HCT116 (cell line): ENCODE results near the gene SLC44A5. TPM values are rescaled to one million over a fixed set of nuclear protein-coding genes. Genes with fewer than 3 reads are reported as not detected.

Source experiments
- ATAC-seq: fragments of 200-7000 bp; cut with Tn5 transposase; 2 replicates; pipeline ENCODE4 v1.9.1; 2020; ENCODE audit warnings: mild to moderate bottlenecking, moderate library complexity
- BruUV-seq: library from RNA; stranded (reverse); fragments of 400-500 nt; replicated peaks from 2 replicates; lab custom pipeline; 2021; lab: Mats Ljungman, UMichigan
- CTCF ChIA-PET: fragments of 300-600 bp; sonication (Branson Sonifier 250); formaldehyde crosslinking; loops from one replicate; lab custom pipeline; 2021; ENCODE audit warnings: antibody characterized with exemption; lab: Charles Lee
- POLR2A ChIA-PET: fragments of 300-600, 350-600 bp; sonication (Branson Sonifier 250); formaldehyde crosslinking; loops from one replicate; lab custom pipeline; 2021; ENCODE audit warnings: antibody characterized with exemption; lab: Charles Lee
- RAD21 ChIA-PET, 2 experiments: fragments of 300-600 bp; sonication (Branson Sonifier 250); formaldehyde crosslinking; loops; one replicate each; lab custom pipeline; 2023; ENCODE audit warnings: low total read pairs in 2 of 2; ENCODE audit not compliant: uncharacterized antibody in 2 of 2, unreplicated experiment in 2 of 2, low non-redundant PET in 1 of 2; lab: Charles Lee
- DNase-seq: peaks from one replicate; pipeline ENCODE4 v3.0.0-alpha.2; 2010; ENCODE audit warnings: low read depth, low spot score
- H2AFZ ChIP-seq: fragments of 200-600 bp; shearing (Covaris generic), sonication (generic); 2 replicates; pipeline ENCODE4 v1.6.1; 2017; ENCODE audit warnings: low read depth, mixed run types, mixed read lengths, antibody characterized with exemption, low read length; ENCODE audit not compliant: poor library complexity, severe bottlenecking
- H3K27ac ChIP-seq: 2 replicates; pipeline ENCODE4 v1.5.1; 2012; ENCODE audit warnings: low read depth, low read length
- H3K27me3 ChIP-seq: fragments of 200-600 bp; sonication (generic); 2 replicates; pipeline ENCODE4 v1.6.1; 2016; ENCODE audit warnings: mixed run types, low read length, mixed read lengths; ENCODE audit not compliant: insufficient read depth
- H3K36me3 ChIP-seq, 2 experiments: fragments of 200-500 bp in 1 of 2; fragments of 200-600 bp in 1 of 2; sonication (Bioruptor generic) in 1 of 2; sonication (generic) in 1 of 2; 2 replicates each; pipeline versions ENCODE4 v1.5.1 to v1.6.1; 2014 to 2016; ENCODE audit warnings: low read length in 2 of 2, inconsistent platforms in 1 of 2, mixed read lengths in 1 of 2, mixed run types in 1 of 2; ENCODE audit not compliant: insufficient read depth in 2 of 2, control insufficient read depth in 1 of 2
- H3K4me1 ChIP-seq, 2 experiments: fragments of 200-600 bp in 1 of 2; sonication (generic) in 1 of 2; 2 replicates each; pipeline versions ENCODE4 v1.5.1 to v1.6.1; 2012 to 2017; ENCODE audit warnings: low read length in 2 of 2, inconsistent platforms in 1 of 2, mild to moderate bottlenecking in 1 of 2, mixed read lengths in 1 of 2, mixed run types in 1 of 2, moderate library complexity in 1 of 2; ENCODE audit not compliant: insufficient read depth in 2 of 2, control insufficient read depth in 1 of 2
- H3K4me2 ChIP-seq: fragments of 200-600 bp; sonication (generic); 2 replicates; pipeline ENCODE4 v1.6.1; 2017; ENCODE audit warnings: mixed run types, low read length, mixed read lengths
- H3K4me3 ChIP-seq, 2 experiments: fragments of 200-600 bp in 1 of 2; sonication (generic) in 1 of 2; replicated peaks in 1 of 2; 2 replicates each; pipeline ENCODE4 v1.5.1; 2011 to 2016; ENCODE audit warnings: low read length in 2 of 2, control low read depth in 1 of 2, low read depth in 1 of 2, mild to moderate bottlenecking in 1 of 2, mixed read lengths in 1 of 2, mixed run types in 1 of 2
- H3K79me2 ChIP-seq: fragments of 200-600 bp; sonication (generic); 2 replicates; pipeline ENCODE4 v1.6.1; 2017; ENCODE audit warnings: mild to moderate bottlenecking, mixed run types, low read length, moderate library complexity, mixed read lengths; ENCODE audit not compliant: insufficient read depth
- H3K9ac ChIP-seq: fragments of 200-600 bp; sonication (generic); 2 replicates; pipeline ENCODE4 v1.6.1; 2016; ENCODE audit warnings: low read length, mixed read lengths
- H3K9me2 ChIP-seq: fragments of 200-600 bp; sonication (generic), shearing (Covaris generic); 2 replicates; pipeline ENCODE4 v1.6.1; 2017; ENCODE audit warnings: mixed run types, mild to moderate bottlenecking, moderate library complexity; ENCODE audit not compliant: insufficient read depth
- H3K9me3 ChIP-seq, 2 experiments: fragments of 200-500 bp in 1 of 2; fragments of 200-600 bp in 1 of 2; sonication (Bioruptor generic) in 1 of 2; sonication (generic) in 1 of 2; 2 replicates each; pipeline ENCODE4 v1.6.1; 2014 to 2017; ENCODE audit warnings: low read length in 2 of 2, mixed read lengths in 2 of 2, inconsistent platforms in 1 of 2, low read depth in 1 of 2, mild to moderate bottlenecking in 1 of 2, mixed run types in 1 of 2, moderate library complexity in 1 of 2; ENCODE audit not compliant: control insufficient read depth in 1 of 2, insufficient read depth in 1 of 2
- H4K20me1 ChIP-seq: fragments of 200-600 bp; sonication (generic), shearing (Covaris generic); 2 replicates; pipeline ENCODE4 v1.6.1; 2017; ENCODE audit warnings: mixed run types, mild to moderate bottlenecking, moderate library complexity; ENCODE audit not compliant: insufficient read depth
- CBX3 ChIP-seq: IDR thresholded peaks from 2 replicates; pipeline ENCODE4 v1.6.1; 2012; ENCODE audit warnings: low read depth
- CEBPB ChIP-seq: IDR thresholded peaks from 2 replicates; pipeline ENCODE4 v1.6.1; 2012; ENCODE audit warnings: low read depth
- EGR1 ChIP-seq: IDR thresholded peaks from 2 replicates; pipeline ENCODE4 v1.6.1; 2012; ENCODE audit warnings: low read depth
- ELF1 ChIP-seq: IDR thresholded peaks from 2 replicates; pipeline ENCODE4 v1.6.1; 2012; ENCODE audit warnings: low read depth, borderline replicate concordance
- EZH2 ChIP-seq: fragments of 200-600 bp; sonication (generic); IDR thresholded peaks from 2 replicates; pipeline ENCODE4 v1.6.1; 2017; ENCODE audit warnings: antibody characterized with exemption, mixed run types
- EZH2phosphoT487 ChIP-seq: fragments of 200-600 bp; IDR thresholded peaks from 2 replicates; pipeline ENCODE4 v1.6.1; 2018; ENCODE audit warnings: antibody characterized with exemption, borderline replicate concordance
- FOSL1 ChIP-seq: IDR thresholded peaks from 2 replicates; pipeline ENCODE4 v1.6.1; 2012; ENCODE audit warnings: low read depth
- JUND ChIP-seq: IDR thresholded peaks from 2 replicates; pipeline ENCODE4 v1.6.1; 2012
- POLR2A ChIP-seq: IDR thresholded peaks from 2 replicates; pipeline ENCODE4 v1.7.0; 2011; ENCODE audit warnings: borderline replicate concordance; ENCODE audit not compliant: insufficient read depth, insufficient read length; ENCODE audit errors: extremely low read depth
- POLR2AphosphoS5 ChIP-seq: IDR thresholded peaks from 2 replicates; pipeline ENCODE4 v1.6.1; 2011; ENCODE audit warnings: mild to moderate bottlenecking, low read depth, low read length, moderate library complexity
- RAD21 ChIP-seq: IDR thresholded peaks from 2 replicates; pipeline ENCODE4 v1.6.1; 2012; ENCODE audit warnings: low read depth, mild to moderate bottlenecking
- REST ChIP-seq: IDR thresholded peaks from 2 replicates; pipeline ENCODE4 v1.6.1; 2012; ENCODE audit warnings: low read depth
- SIN3A ChIP-seq: IDR thresholded peaks from 2 replicates; pipeline ENCODE4 v1.6.1; 2012; ENCODE audit warnings: low read depth
- SP1 ChIP-seq: IDR thresholded peaks from 2 replicates; pipeline ENCODE4 v1.6.1; 2012; ENCODE audit warnings: low read depth
- TCF7L2 ChIP-seq: IDR thresholded peaks from 2 replicates; pipeline ENCODE4 v1.7.0; 2011; ENCODE audit warnings: borderline replicate concordance, inconsistent platforms; ENCODE audit not compliant: insufficient read depth, insufficient read length; ENCODE audit errors: extremely low read depth
- YY1 ChIP-seq: IDR thresholded peaks from 2 replicates; pipeline ENCODE4 v1.6.1; 2011; ENCODE audit warnings: low read length, low read depth, moderate library complexity, mild to moderate bottlenecking; ENCODE audit not compliant: insufficient replicate concordance; ENCODE audit errors: extremely low read depth
- ZNF274 ChIP-seq: fragments of 200-500 bp; sonication (Bioruptor generic); IDR thresholded peaks from 2 replicates; pipeline ENCODE4 v1.6.1; 2014; ENCODE audit warnings: mild to moderate bottlenecking, low read depth, low read length, inconsistent platforms
- intact Hi-C: fragments of 100-400 bp; cut with micrococcal nuclease; formaldehyde crosslinking; loops from 2 replicates; pipeline ENCODE4 v1.10.0; 2022
- total RNA-seq: library from RNA; stranded (reverse); gene quantifications from one replicate; pipeline ENCODE4 v1.2.1, GENCODE V29; 2021; ENCODE audit not compliant: unreplicated experiment
- TF ChIP-seq, protein P1 (sequence below): IDR thresholded peaks from 2 replicates; pipeline ENCODE4 v1.6.1; 2011; ENCODE audit warnings: mild to moderate bottlenecking, low read length, moderate library complexity; ENCODE audit not compliant: insufficient replicate concordance; ENCODE audit errors: extremely low read depth
- TF ChIP-seq, protein P2 (sequence below), 3 experiments: fragments of 200-600 bp in 1 of 3; sonication (generic) in 1 of 3; IDR thresholded peaks in 2 of 3; conservative IDR thresholded peaks in 1 of 3; 2 replicates each; pipeline ENCODE4 v1.5.1; 2012 to 2017; ENCODE audit warnings: low read depth in 2 of 3, low read length in 2 of 3, antibody characterized with exemption in 1 of 3, borderline replicate concordance in 1 of 3, control low read depth in 1 of 3, mild to moderate bottlenecking in 1 of 3, mixed read lengths in 1 of 3, mixed run types in 1 of 3, moderate library complexity in 1 of 3; ENCODE audit not compliant: insufficient read depth in 1 of 3

Gene SLC44A5
- total RNA-seq, 1 experiment from 2014 or later, result 2.4 TPM

DNA sequence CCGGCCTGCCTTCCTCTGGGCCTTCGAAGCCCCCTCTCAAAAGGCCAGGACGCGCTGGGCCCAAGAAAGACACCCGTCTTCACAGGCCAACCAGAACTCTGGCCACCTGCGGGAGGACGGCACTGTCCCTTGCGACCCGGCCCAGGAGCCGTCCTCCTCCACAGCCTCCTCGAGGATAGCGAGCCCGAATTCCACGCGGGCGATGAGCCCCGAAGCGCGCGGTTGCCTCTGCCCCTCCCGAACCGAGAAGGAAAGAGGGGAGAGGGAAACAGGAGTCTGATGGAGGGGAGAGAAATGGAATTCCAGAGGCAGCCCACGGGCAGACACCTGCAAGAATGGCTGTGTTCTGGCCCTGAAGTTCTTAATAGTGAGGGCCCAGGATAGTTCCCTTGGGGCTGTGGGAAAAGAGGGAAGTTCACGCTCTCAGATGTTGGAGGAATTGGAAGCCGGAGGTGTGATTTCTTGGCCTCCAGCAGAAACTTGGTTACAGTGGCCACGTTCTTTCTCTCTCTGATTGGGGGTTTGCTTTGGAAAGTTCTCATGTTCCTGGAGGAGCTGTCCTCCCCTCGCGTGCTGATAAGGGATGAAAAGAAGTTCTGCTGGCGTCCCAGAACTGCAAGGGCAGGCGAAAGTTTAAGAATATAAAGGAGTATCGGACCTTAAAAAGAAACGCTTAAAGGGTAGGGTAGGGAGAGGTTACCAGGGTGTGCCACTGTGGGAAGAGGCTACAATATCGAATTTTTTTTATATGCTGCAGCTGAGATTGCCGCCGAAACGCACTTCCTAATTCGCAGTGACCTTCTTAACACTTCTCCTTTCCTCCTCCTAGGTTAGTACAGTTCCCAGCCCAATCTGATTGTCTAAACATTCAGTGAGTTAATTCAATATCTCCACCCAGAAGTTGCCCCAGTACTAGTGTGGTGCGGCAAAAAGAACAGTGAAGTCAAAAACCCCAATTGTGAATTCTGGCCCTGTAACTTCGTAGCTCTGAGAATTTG lies 5.8 kb upstream of the SLC44A5 start:
- POLR2A ChIA-PET, result no interaction called here
- no peak for DNase-seq
- intact Hi-C loops, result no loop called here
- peaks cover 3% of the 10 kb centered on the region; the same call in 1 of the 2 replicates for H3K9me2 ChIP-seq
- H3K4me2 ChIP-seq, result no peak overlapping the region
- no peaks in the 10 kb centered on the region for H3K9me3 ChIP-seq
- H4K20me1 ChIP-seq, result no peaks in the 10 kb centered on the region
- H3K27ac ChIP-seq, result no peak overlapping the region
- H3K4me1 ChIP-seq, result no peaks in the 10 kb centered on the region
- H3K27me3 ChIP-seq, result no peaks in the 10 kb centered on the region
- no peaks in the 10 kb centered on the region for H3K36me3 ChIP-seq
- no peak overlapping the region for H2AFZ ChIP-seq
- no peak overlapping the region for H3K4me3 ChIP-seq
- no TSS peak for BruUV-seq
- ATAC-seq, result no peak
- CTCF ChIA-PET, result no interaction called here
- RAD21 ChIA-PET, result no interaction called here
- no peaks in the 10 kb centered on the region for H3K79me2 ChIP-seq
- H3K9ac ChIP-seq, result no peak overlapping the region
- no peak for TF ChIP-seq YY1
- no peak for TF ChIP-seq JUND
- no peak for TF ChIP-seq CBX3
- TF ChIP-seq, protein P1, sequence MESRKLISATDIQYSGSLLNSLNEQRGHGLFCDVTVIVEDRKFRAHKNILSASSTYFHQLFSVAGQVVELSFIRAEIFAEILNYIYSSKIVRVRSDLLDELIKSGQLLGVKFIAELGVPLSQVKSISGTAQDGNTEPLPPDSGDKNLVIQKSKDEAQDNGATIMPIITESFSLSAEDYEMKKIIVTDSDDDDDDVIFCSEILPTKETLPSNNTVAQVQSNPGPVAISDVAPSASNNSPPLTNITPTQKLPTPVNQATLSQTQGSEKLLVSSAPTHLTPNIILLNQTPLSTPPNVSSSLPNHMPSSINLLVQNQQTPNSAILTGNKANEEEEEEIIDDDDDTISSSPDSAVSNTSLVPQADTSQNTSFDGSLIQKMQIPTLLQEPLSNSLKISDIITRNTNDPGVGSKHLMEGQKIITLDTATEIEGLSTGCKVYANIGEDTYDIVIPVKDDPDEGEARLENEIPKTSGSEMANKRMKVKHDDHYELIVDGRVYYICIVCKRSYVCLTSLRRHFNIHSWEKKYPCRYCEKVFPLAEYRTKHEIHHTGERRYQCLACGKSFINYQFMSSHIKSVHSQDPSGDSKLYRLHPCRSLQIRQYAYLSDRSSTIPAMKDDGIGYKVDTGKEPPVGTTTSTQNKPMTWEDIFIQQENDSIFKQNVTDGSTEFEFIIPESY, result no peak
- TF ChIP-seq POLR2AphosphoS5, result no peak
- no peak for TF ChIP-seq EGR1
- no peak for TF ChIP-seq ZNF274
- TF ChIP-seq FOSL1, result no peak
- no peak for TF ChIP-seq SP1
- no peak for TF ChIP-seq CEBPB
- TF ChIP-seq, protein P2, sequence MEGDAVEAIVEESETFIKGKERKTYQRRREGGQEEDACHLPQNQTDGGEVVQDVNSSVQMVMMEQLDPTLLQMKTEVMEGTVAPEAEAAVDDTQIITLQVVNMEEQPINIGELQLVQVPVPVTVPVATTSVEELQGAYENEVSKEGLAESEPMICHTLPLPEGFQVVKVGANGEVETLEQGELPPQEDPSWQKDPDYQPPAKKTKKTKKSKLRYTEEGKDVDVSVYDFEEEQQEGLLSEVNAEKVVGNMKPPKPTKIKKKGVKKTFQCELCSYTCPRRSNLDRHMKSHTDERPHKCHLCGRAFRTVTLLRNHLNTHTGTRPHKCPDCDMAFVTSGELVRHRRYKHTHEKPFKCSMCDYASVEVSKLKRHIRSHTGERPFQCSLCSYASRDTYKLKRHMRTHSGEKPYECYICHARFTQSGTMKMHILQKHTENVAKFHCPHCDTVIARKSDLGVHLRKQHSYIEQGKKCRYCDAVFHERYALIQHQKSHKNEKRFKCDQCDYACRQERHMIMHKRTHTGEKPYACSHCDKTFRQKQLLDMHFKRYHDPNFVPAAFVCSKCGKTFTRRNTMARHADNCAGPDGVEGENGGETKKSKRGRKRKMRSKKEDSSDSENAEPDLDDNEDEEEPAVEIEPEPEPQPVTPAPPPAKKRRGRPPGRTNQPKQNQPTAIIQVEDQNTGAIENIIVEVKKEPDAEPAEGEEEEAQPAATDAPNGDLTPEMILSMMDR (IDR thresholded peaks at IDR 0.05 in 2 of 3, conservative IDR thresholded peaks at IDR 0.05 in 1 of 3; ENCODE audit: borderline replicate concordance in 1 of 3, insufficient read depth in 1 of 3, low read depth in 2 of 3, low read length in 2 of 3), result no peak
- no peak for TF ChIP-seq SIN3A
- no peak for TF ChIP-seq REST
- TF ChIP-seq TCF7L2, result no peak
- TF ChIP-seq EZH2phosphoT487, result no peak
- TF ChIP-seq RAD21, result no peak
- TF ChIP-seq POLR2A, result no peak
- TF ChIP-seq EZH2, result no peak
- no peak for TF ChIP-seq ELF1
